Measurements from ENCODE around the gene TRIM26.
"Not testable (repeated sequence)": the region's sequence is repeated elsewhere in the genome, so short reads cannot be mapped to it uniquely, and the experiment has no call there.

TRIM26 gene

DNA sequence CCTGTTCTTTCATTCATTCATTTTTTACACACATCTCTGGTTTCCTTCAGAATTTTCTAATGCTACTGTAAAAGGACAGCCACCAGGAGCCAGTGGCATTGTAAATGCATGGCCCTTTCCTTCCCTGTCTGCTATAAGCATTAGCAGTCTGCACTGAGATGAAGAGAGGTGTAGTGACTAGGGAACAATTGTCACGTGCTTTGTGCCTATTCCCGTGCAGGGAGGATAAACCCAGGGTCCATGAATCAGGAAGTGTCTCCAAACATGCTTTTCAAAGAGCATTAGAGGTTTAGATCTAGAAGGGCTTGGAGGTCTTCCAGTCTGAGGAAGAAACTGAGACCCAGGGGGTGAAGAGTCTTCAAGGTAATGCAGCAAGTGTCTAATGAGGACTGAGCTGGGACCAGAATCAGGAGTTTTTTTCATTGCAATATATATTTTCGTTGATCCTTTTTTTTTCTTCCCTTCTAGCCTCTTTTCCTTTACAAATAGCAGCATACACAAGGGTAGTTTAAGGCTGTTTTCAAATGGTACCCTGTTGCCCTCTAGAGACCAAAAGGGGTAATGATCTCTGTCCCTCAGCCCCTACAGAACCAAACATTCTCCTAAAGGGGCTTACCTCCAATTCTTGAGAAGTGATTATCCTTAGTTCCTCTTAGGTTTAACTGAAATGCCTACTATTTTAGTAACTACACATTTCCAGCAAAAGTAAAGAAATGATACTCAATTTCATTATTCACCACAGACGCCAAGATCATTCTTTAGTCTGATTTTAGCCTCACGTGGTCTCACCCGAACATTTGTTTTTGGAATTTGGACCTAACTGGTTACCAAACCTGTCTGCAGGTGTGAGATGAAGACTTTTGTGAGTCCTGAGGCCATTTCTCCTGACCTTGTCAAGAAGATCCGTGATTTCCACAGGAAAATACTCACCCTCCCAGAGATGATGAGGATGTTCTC is 43.3 kb downstream of the TRIM26 start:
- peak; percentile 58 for DNase-seq (ENCODE audit: low read depth)
- peak; percentile 78 for TF ChIP-seq CTCF (IDR thresholded peaks at IDR 0.05; ENCODE audit: insufficient read depth, low read depth, low read length, missing control alignments)
- no peak overlapping the region for H3K4me3 ChIP-seq (ENCODE audit: low read depth, low read length)

GRCh38 chr6:30168741-30169140 is 44.5 kb downstream of the TRIM26 start:
- DNase-seq (ENCODE audit: low read depth) = no peak
- no peak overlapping the region for H3K4me3 ChIP-seq (ENCODE audit: low read depth, low read length)
- no peak for TF ChIP-seq CTCF (IDR thresholded peaks at IDR 0.05; ENCODE audit: insufficient read depth, low read depth, low read length, missing control alignments)

- peak; percentile 50 for DNase-seq (ENCODE audit: low read depth)
- no peak for TF ChIP-seq CTCF (IDR thresholded peaks at IDR 0.05; ENCODE audit: insufficient read depth, low read depth, low read length, missing control alignments)
- no peak overlapping the region for H3K4me3 ChIP-seq (ENCODE audit: low read depth, low read length)
These were observed 46.1 kb downstream of the TRIM26 start for GRCh38 chr6:30167101-30167500.

- H3K4me3 ChIP-seq (ENCODE audit: low read depth, low read length); DNase-seq (ENCODE audit: low read depth): not testable (repeated sequence)
These were observed 48.0 kb downstream of the TRIM26 start for GRCh38 chr6:30165238-30165637.

DNA sequence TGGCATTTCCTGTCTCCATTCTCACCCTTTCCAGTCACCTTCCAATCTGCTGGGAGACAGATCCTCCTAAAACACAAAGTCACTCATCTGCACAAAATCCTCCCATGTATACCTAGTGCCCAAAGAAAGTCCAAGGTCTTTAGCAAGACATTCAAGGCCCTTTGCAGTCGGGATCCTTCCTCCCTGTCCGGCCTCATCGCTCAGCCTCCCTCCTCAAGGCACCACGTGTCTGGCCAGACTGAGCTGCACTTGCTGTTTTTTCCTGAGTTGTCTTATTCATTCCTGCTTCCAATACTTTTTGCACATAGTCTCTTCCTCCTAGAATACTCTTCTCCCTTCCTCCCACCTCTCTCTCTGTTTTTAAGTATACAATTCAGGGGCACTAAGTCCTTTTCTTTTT is 48.5 kb downstream of the TRIM26 start:
- no peak for TF ChIP-seq CTCF (IDR thresholded peaks at IDR 0.05; ENCODE audit: insufficient read depth, low read depth, low read length, missing control alignments)

DNA sequence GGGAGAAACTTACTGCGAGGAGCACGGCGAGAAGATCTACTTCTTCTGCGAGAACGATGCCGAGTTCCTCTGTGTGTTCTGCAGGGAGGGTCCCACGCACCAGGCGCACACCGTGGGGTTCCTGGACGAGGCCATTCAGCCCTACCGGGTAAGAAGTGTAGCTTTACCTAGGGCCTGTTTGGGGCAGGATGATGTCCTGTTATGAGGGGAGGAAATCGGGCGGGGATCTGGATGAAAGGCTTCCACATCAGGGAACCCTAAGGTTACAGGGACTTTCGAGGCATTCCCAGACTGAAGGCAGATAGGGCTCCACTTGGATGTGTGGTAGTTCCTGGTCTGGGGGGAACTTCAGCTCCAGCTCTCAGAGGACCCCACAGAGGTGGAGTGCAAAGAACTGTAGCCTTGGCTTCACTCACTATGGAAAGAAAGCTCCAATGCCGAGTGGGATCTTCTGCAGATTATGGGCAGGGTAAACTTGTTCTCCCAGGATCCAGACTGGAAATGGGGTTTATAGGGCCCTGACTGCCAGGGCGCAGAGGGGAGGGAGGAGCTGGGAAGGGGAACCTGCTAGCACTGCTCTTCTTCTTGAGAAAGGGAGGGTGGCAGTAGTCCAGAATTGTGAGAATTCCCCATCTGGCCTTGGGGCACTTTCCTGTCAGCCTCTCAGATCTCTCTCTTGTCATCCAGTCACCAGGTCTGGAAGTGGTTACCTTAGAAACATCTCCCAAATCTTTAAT is 49.1 kb downstream of the TRIM26 start:
- no peak overlapping the region for H3K4me3 ChIP-seq (ENCODE audit: low read depth, low read length)
- DNase-seq (ENCODE audit: low read depth) = no peak
- no peak for TF ChIP-seq CTCF (IDR thresholded peaks at IDR 0.05; ENCODE audit: insufficient read depth, low read depth, low read length, missing control alignments)

More for the DNA sequence above, 48.5 kb downstream of the TRIM26 start:
- no peak overlapping the region for H3K4me3 ChIP-seq (ENCODE audit: low read depth, low read length)
- no peak for DNase-seq (ENCODE audit: low read depth)

All from GM12865 (cell line).